HepG2 (cell line): ENCODE measurements around the gene SLC7A8.
A peak's percentile ranks its signal among the peaks of the same experiment; 100 is the strongest.

Experiments used
- ARHGAP35 ChIP-seq: sonication (generic); formaldehyde crosslinking; IDR thresholded peaks from 2 replicates; pipeline ENCODE4 v1.9.0; 2022; ENCODE audit warnings: mild to moderate bottlenecking, inconsistent platforms, moderate library complexity, missing genetic modification reagents, borderline replicate concordance
- POLR2A ChIP-seq, 2 experiments: IDR thresholded peaks; 2 replicates each; pipeline ENCODE4 v1.6.1; 2011; ENCODE audit warnings: low read depth in 2 of 2, low read length in 2 of 2, mild to moderate bottlenecking in 1 of 2, moderate library complexity in 1 of 2; ENCODE audit not compliant: insufficient read depth in 1 of 2
- POLR2AphosphoS5 ChIP-seq: IDR thresholded peaks from 2 replicates; pipeline ENCODE4 v1.6.1; 2012; ENCODE audit warnings: low read depth, low read length
- RFX5 ChIP-seq: IDR thresholded peaks from 2 replicates; pipeline ENCODE4 v1.6.1; 2011; ENCODE audit warnings: low read depth, low read length, improper control_type of control experiment
- SMAD3 ChIP-seq: sonication (generic); formaldehyde crosslinking; IDR thresholded peaks from 2 replicates; pipeline ENCODE4 v1.4.0; 2020; ENCODE audit warnings: missing genetic modification reagents
- TCF7L2 ChIP-seq: IDR thresholded peaks from 2 replicates; pipeline ENCODE4 v1.6.1; 2011; ENCODE audit warnings: mild to moderate bottlenecking, low read depth, low read length, moderate library complexity
- TF ChIP-seq, protein P1 (sequence below): sonication (generic); formaldehyde crosslinking; IDR thresholded peaks from 2 replicates; pipeline ENCODE4 v1.4.0; 2020; ENCODE audit warnings: missing genetic modification reagents, mild to moderate bottlenecking, borderline replicate concordance
- TF ChIP-seq, protein P2 (sequence below): sonication (generic); formaldehyde crosslinking; IDR thresholded peaks from one replicate; pipeline ENCODE4 v1.5.1; 2020; ENCODE audit warnings: mild to moderate bottlenecking, missing genetic modification reagents; ENCODE audit errors: not compliant biosample characterization
- TF ChIP-seq, protein P3 (sequence below): sonication (generic); formaldehyde crosslinking; IDR thresholded peaks from 2 replicates; pipeline ENCODE4 v1.4.0; 2020; ENCODE audit warnings: missing genetic modification reagents
- TF ChIP-seq, protein P4 (sequence below): sonication (generic); formaldehyde crosslinking; IDR thresholded peaks from 2 replicates; pipeline ENCODE4 v1.5.0; 2020; ENCODE audit warnings: mild to moderate bottlenecking, missing genetic modification reagents, moderate library complexity
- TF ChIP-seq, protein P5 (sequence below): sonication (generic); formaldehyde crosslinking; IDR thresholded peaks from 2 replicates; pipeline ENCODE4 v1.4.0; 2020; ENCODE audit warnings: mild to moderate bottlenecking, missing genetic modification reagents, borderline replicate concordance

DNA sequence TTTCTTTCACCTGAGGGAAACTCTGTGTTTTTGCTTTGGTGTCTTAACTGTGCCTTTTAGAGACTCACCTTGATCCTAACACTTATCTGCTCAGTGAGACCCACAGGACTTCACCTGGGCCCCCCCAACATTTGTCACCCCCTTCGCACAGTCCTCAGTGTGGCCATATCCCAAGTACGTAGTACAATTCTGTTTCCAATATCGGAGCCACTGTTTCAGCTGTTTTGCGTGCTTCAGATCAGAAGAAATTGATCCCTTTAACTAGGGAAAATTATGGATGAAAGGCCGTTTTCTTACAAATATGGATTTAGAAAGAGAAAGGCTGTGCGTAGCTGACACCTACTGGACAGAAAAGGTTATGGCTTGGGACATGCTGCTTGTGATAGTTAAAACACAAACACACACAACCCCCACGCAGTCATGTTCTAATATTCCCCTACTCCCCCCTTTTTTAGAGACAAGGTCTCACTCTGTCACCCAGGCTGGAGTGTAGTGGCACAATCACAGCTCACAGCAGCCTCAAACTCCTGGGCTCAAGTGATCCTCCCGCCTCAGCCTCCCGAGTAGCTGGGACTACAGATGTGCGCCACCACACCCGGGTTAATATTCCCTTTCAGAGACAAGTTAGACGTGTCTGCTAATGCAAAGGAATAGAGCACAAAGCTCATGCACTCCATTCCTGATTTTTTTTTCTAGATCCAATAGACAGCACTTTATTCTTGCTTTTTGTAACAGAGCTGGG lies 3.6 kb upstream of the SLC7A8 start:
- TF ChIP-seq POLR2AphosphoS5 (no peak), ARHGAP35 (no peak), SMAD3 (CRISPR knock-in tag) (peak; percentile 76; the same call in 1 of the 2 replicates), TCF7L2 (no peak), POLR2A (IDR thresholded peaks at IDR 0.05; ENCODE audit: insufficient read depth in 1 of 2, low read depth in 2 of 2, low read length in 2 of 2) (no peak), RFX5 (no peak)
- TF ChIP-seq, protein P1, sequence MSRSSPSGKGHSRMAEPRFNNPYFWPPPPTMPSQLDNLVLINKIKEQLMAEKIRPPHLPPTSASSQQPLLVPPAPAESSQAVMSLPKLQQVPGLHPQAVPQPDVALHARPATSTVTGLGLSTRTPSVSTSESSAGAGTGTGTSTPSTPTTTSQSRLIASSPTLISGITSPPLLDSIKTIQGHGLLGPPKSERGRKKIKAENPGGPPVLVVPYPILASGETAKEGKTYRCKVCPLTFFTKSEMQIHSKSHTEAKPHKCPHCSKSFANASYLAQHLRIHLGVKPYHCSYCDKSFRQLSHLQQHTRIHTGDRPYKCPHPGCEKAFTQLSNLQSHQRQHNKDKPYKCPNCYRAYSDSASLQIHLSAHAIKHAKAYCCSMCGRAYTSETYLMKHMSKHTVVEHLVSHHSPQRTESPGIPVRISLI (CRISPR knock-in tag): no peak
- TF ChIP-seq, protein P2, sequence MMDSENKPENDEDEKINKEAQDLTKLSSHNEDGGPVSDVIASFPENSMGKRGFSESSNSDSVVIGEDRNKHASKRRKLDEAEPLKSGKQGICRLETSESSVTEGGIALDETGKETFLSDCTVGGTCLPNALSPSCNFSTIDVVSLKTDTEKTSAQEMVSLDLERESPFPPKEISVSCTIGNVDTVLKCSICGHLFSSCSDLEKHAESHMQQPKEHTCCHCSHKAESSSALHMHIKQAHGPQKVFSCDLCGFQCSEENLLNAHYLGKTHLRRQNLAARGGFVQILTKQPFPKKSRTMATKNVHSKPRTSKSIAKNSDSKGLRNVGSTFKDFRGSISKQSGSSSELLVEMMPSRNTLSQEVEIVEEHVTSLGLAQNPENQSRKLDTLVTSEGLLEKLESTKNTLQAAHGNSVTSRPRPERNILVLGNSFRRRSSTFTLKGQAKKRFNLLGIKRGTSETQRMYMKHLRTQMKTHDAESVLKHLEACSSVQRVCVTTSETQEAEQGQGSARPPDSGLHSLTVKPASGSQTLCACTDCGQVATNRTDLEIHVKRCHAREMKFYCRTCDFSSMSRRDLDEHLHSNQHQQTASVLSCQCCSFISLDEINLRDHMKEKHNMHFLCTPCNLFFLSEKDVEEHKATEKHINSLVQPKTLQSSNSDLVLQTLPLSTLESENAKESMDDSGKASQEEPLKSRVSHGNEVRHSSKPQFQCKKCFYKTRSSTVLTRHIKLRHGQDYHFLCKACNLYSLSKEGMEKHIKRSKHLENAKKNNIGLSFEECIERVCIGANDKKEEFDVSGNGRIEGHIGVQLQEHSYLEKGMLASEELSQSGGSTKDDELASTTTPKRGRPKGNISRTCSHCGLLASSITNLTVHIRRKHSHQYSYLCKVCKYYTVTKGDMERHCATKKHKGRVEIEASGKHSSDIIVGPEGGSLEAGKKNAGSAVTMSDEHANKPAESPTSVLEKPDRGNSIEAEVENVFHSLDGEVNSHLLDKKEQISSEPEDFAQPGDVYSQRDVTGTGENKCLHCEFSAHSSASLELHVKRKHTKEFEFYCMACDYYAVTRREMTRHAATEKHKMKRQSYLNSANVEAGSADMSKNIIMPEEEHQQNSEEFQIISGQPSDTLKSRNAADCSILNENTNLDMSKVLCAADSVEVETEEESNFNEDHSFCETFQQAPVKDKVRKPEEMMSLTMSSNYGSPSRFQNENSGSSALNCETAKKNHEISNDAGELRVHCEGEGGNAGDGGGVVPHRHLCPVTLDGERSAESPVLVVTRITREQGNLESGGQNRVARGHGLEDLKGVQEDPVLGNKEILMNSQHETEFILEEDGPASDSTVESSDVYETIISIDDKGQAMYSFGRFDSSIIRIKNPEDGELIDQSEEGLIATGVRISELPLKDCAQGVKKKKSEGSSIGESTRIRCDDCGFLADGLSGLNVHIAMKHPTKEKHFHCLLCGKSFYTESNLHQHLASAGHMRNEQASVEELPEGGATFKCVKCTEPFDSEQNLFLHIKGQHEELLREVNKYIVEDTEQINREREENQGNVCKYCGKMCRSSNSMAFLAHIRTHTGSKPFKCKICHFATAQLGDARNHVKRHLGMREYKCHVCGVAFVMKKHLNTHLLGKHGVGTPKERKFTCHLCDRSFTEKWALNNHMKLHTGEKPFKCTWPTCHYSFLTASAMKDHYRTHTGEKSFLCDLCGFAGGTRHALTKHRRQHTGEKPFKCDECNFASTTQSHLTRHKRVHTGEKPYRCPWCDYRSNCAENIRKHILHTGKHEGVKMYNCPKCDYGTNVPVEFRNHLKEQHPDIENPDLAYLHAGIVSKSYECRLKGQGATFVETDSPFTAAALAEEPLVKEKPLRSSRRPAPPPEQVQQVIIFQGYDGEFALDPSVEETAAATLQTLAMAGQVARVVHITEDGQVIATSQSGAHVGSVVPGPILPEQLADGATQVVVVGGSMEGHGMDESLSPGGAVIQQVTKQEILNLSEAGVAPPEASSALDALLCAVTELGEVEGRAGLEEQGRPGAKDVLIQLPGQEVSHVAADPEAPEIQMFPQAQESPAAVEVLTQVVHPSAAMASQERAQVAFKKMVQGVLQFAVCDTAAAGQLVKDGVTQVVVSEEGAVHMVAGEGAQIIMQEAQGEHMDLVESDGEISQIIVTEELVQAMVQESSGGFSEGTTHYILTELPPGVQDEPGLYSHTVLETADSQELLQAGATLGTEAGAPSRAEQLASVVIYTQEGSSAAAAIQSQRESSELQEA (CRISPR knock-in tag): no peak
- TF ChIP-seq, protein P3, sequence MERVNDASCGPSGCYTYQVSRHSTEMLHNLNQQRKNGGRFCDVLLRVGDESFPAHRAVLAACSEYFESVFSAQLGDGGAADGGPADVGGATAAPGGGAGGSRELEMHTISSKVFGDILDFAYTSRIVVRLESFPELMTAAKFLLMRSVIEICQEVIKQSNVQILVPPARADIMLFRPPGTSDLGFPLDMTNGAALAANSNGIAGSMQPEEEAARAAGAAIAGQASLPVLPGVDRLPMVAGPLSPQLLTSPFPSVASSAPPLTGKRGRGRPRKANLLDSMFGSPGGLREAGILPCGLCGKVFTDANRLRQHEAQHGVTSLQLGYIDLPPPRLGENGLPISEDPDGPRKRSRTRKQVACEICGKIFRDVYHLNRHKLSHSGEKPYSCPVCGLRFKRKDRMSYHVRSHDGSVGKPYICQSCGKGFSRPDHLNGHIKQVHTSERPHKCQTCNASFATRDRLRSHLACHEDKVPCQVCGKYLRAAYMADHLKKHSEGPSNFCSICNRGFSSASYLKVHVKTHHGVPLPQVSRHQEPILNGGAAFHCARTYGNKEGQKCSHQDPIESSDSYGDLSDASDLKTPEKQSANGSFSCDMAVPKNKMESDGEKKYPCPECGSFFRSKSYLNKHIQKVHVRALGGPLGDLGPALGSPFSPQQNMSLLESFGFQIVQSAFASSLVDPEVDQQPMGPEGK (CRISPR knock-in tag): peak; percentile 52
- TF ChIP-seq, protein P4, sequence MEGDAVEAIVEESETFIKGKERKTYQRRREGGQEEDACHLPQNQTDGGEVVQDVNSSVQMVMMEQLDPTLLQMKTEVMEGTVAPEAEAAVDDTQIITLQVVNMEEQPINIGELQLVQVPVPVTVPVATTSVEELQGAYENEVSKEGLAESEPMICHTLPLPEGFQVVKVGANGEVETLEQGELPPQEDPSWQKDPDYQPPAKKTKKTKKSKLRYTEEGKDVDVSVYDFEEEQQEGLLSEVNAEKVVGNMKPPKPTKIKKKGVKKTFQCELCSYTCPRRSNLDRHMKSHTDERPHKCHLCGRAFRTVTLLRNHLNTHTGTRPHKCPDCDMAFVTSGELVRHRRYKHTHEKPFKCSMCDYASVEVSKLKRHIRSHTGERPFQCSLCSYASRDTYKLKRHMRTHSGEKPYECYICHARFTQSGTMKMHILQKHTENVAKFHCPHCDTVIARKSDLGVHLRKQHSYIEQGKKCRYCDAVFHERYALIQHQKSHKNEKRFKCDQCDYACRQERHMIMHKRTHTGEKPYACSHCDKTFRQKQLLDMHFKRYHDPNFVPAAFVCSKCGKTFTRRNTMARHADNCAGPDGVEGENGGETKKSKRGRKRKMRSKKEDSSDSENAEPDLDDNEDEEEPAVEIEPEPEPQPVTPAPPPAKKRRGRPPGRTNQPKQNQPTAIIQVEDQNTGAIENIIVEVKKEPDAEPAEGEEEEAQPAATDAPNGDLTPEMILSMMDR (CRISPR knock-in tag): peak; percentile 94
- TF ChIP-seq, protein P5, sequence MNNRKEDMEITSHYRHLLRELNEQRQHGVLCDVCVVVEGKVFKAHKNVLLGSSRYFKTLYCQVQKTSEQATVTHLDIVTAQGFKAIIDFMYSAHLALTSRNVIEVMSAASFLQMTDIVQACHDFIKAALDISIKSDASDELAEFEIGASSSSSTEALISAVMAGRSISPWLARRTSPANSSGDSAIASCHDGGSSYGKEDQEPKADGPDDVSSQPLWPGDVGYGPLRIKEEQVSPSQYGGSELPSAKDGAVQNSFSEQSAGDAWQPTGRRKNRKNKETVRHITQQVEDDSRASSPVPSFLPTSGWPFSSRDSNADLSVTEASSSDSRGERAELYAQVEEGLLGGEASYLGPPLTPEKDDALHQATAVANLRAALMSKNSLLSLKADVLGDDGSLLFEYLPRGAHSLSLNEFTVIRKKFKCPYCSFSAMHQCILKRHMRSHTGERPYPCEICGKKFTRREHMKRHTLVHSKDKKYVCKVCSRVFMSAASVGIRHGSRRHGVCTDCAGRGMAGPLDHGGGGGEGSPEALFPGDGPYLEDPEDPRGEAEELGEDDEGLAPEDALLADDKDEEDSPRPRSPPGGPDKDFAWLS (CRISPR knock-in tag): no peak
